Left kidney (tissue), 8 donors: ENCODE measurements around the gene PSMC4. TPM values are rescaled to one million over a fixed set of nuclear protein-coding genes. Genes with fewer than 3 reads are reported as not detected.

Source experiments
- DNase-seq: peaks from one replicate; pipeline ENCODE4 v3.0.0-alpha.2; 2013
- long read RNA-seq, 8 donors: transcript quantifications; one replicate each; lab custom pipeline, GENCODE V29; 2026
- polyA plus RNA-seq: library from polyadenylated mRNA; unstranded; fragments of 120-200 nt; gene quantifications from one replicate; pipeline ENCODE4 v1.2.1, GENCODE V29; 2013; ENCODE audit not compliant: insufficient read length

PSMC4 gene
- 85.2 TPM for polyA plus RNA-seq
- long read RNA-seq, donor 1, transcript PSMC4-201 (11 exons, 1,591 nt), result major isoform, 28 of 36 reads
- long read RNA-seq, donor 1, partial matches to known transcripts, result 0 of 36 reads
- long read RNA-seq, donor 1, other reads (novel, unspliced or antisense), result 6 of 36 reads
- long read RNA-seq, donor 2, transcript PSMC4-201 (11 exons, 1,591 nt), result major isoform, 21 of 29 reads
- long read RNA-seq, donor 2, partial matches to known transcripts, result 7 of 29 reads
- long read RNA-seq, donor 2, other reads (novel, unspliced or antisense), result 0 of 29 reads
- long read RNA-seq, donor 3, transcript PSMC4-201 (11 exons, 1,591 nt), result major isoform, 31 of 54 reads
- long read RNA-seq, donor 3, partial matches to known transcripts, result 10 of 54 reads
- long read RNA-seq, donor 3, other reads (novel, unspliced or antisense), result 9 of 54 reads
- long read RNA-seq, donor 4, partial matches to known transcripts, result 0 of 2 reads
- long read RNA-seq, donor 4, other reads (novel, unspliced or antisense), result 0 of 2 reads
- long read RNA-seq, donor 5, transcript PSMC4-201 (11 exons, 1,591 nt), result major isoform, 56 of 87 reads
- long read RNA-seq, donor 5, partial matches to known transcripts, result 17 of 87 reads
- long read RNA-seq, donor 5, other reads (novel, unspliced or antisense), result 8 of 87 reads
- long read RNA-seq, donor 6, transcript PSMC4-201 (11 exons, 1,591 nt), result major isoform, 21 of 43 reads
- long read RNA-seq, donor 6, partial matches to known transcripts, result 14 of 43 reads
- long read RNA-seq, donor 6, other reads (novel, unspliced or antisense), result 7 of 43 reads
- long read RNA-seq, donor 7, transcript PSMC4-201 (11 exons, 1,591 nt), result major isoform, 43 of 56 reads
- long read RNA-seq, donor 7, partial matches to known transcripts, result 5 of 56 reads
- long read RNA-seq, donor 7, other reads (novel, unspliced or antisense), result 7 of 56 reads
- long read RNA-seq, donor 8, transcript PSMC4-201 (11 exons, 1,591 nt), result major isoform, 7 of 12 reads
- long read RNA-seq, donor 8, partial matches to known transcripts, result 0 of 12 reads
- long read RNA-seq, donor 8, other reads (novel, unspliced or antisense), result 5 of 12 reads

DNA sequence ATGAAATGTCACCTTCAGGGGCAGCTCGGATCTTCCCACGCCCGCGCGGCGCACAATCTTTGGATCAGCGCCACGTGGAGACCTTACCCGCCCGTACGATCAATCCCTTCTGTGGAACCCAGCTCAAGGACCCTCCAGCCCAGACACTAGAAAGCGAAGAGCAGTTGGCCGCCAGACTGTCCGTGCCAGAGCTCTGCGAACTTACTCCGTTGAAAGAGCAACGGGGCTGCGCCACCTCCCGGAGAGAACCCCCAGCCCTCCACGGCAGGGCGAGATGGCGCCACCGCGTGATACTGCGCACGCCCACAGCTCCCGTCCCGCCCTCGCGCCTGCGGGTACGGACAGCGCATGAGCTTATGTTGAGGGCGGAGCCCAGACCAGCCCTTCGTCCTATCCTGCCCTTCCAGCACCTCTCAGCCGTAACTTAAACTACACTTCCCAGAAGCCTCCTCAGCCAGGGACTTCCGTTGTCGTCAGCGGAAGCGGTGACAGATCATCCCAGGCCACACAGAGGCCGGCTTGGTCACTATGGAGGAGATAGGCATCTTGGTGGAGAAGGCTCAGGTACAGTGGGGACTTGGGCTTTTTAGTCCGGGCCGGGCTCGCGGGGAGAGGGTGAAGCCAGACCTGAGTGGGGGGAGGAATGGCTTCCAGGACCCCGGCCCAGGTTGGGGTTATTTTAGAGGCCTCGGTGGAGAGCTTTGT, at the start of gene PSMC4:
Gene PSMC4, plus strand, starts transcription at position 491 of the 705 bp plus-strand sequence. Its CDS starts 38 bp downstream, at position 529.
- DNase-seq, result peak; percentile 98

DNA sequence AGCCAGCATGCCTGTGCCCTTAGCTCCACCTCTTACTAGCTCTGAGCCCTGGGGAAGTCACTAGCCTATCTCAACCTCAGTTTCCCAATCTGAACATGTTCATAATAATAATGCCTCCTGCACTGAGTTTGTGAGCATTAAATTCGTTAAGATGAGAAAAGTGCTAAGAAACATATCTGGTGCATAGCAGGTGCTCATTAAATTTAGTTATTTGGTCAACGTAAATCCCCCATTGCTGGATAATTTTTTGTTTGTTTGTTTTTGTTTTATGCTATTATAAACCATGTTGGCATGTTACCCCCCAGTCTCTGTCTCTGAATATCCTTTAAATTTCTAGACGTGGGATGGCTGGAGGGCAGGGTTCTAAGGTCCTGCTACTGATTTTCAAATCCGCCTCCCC, 47.1 kb upstream of the PSMC4 start:
- no peak for DNase-seq

DNA sequence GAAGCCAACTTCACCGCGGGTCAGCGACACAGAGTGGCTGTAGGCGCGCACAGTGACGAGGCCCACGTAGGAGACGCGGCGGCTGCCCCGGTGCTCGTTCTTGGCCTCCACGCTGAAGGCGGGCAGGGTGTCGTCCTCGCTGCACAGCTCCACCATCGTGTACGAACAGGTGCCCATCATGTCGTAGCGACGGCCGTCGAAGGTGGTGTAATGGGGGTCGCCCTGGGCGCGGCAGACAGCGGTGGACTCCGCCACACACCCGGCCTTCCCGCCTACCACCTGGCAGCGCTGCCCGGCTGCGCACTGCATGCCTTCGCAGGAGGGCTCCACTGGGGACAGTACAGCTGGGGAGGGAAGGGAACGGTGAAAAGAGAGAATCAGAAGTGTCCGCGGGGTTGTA, 46.6 kb upstream of the PSMC4 start:
- no peak for DNase-seq

DNA sequence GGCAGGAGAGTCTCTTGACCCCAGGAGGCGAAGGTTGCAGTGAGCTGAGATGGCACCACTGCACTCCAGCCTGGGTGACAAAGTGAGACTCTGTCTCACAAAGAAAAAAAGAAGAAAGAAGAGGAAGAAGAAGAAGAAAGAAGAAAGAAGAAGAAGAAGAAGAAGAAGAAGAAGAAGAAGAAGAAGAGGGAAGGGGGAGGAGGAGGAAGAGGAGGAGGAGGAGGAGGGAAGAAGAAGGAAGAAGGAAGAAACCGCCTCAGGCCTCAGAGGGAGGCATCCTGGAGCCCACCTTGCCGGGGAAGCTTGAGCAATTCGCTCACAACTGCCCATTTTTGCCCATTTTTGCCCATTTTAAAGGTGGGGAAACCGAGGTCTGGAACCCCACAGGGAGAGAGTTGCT, 46.0 kb upstream of the PSMC4 start:
- no peak for DNase-seq

DNA sequence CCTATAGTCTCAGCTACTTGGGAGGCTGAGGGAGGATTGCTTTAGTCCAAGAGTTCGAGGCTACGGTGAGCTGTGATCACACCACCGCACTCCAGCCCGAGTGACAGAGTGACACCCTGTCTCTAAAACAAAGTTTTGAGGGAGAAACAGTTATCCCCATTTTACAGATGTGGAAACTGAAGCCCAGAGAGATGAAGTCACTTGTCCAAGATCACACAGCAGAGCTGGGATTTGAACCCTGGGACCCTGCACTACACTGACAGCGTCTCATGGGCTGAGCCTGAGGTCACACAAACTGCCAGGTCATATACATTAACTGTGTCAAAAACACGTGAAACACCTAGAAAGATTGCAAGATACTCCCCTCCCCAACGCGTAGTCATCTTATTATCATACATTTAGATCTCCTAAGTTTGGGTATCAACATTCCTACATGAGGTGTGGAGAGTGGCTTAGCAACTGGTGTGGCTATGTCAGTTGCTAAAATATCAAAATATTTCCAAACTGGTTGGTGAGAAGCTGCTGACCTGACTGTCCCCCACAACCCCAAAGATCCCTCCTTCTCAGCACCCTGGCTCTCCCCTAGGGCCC, 44.7 kb upstream of the PSMC4 start:
- DNase-seq, result no peak

DNA sequence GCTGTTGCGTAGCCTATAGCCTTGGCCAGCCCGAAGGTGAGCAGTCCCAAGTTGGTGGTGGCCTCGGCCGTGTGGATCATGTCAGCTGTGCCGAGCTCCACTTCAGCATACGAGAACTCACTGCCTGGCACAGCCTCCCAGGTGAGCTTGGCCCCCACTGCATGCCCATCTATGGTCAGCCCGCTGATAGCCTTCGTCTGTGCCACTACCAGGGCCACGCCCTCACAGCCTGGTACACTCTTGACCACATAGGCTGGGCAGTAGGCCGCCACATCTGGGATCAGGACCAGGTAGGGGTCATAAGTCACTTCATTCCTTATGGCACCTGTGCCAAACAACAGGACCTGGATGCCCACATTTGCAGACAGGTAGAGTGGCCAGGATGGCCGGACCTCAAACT, 43.9 kb upstream of the PSMC4 start:
- no peak for DNase-seq

DNA sequence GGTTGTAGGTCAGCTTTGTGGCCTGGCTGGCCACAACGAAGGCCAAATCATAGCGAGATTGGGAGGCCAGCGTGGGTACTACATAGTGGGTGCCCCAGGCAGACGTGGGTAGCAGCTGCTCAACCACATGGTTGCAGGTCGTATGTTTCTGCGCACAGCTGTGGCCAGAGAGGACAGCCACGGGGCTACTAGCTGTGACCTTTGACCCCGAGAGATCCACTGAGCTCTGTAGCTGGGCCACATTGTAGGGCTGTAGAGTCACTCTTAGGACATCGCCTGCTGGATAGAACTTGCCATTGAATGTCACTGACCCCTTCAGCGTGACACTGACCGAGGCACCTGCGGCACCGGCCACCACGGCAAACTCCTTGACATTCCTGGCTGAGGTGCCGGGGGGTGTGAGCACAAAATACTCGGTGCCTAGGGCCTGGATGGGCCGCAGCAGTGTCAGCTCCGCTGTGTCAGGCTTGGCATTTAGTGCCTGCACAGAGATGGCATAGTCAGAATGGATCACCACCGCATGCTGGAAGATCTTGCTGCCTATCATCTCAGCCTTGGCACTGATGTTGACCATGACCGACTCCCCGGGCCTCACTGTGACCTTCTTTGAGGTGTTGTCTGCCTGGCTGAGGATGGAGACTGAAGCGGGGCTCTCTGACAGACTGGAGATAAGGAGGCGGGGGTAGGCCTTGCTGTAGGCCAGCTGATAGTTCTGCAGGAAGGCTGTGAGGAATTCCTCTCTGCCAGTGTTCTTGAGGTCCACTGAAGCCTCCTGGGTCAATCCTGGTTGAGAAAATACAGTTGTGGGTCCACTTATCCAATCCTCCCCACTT, 43.2 kb upstream of the PSMC4 start:
- no peak for DNase-seq

DNA sequence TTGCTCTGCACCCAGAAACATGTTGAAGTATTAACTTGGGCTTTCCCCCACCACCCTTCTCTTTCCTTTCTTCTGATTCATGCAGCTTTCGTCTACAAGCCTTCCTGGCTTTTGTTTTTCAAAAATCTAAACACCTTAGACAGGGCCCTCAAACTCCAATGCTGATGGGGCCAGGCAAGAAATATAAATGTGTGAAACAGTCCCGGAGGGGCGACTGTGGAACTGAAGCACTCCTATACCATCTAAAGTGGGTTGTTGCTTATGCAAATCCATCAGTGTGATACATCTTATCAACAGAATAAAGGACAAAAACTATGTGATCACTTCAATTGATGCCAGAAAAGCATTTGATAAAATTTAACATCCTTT, 42.6 kb upstream of the PSMC4 start:
- DNase-seq, result no peak

DNA sequence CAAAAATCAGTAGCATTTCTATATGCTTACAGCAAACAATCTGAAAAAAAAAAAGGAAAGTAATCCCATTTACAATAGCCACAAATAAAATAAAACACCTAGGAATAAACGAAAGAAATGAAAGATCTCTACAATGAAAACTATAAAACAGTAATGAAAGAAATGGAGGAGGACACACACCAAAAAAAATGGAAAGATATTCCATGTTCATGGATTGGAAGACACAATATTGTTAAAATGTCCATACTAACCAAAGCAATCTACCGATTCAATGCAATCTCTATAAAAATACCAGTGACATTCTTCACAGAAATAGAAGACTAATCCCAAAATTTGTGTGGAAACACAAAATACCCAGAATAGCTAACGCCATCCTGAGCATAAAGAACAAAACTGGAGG, 41.2 kb upstream of the PSMC4 start:
- DNase-seq, result no peak

DNA sequence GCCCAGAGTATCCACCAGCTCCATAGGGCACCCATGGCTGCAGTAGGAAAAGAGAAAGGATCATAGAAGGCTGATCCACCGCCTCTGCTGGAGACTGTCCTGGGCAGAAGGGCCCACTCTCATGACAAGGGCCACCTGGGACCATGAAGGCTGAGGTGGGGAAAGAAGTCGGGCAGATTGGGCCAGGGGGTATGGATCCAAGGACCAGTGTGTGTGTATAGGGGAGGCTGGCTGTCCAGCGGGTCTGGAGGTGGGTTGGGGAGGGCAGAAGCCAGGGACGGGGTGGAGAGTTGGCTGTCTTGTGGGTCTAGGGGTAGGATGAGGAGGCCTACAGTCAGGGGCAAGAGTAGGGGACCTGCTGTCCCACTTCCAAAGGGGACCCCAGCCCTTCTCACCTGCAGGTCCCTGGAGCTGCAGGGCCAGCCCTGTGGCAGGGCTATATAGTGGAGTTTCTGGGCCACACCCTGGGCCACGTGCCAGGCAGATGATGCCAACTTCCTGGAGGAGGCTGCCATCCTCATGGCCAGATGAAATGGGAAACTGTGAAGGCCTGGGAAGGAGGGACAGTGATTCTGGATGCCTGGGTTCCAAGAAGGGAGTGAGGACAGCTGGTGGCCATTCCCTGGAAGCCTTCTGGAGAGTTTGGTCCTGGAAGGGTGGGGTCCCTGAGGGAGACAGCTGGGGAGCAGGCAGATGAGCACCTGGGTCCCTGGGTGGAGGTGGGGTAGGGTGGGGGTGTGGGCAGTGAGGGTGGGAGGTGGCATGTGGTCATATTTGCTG, 36.2 kb upstream of the PSMC4 start, which contains the start of gene FCGBP:
Gene FCGBP, minus strand, starts transcription at position 51 of the 780 bp plus-strand sequence.
- no peak for DNase-seq

DNA sequence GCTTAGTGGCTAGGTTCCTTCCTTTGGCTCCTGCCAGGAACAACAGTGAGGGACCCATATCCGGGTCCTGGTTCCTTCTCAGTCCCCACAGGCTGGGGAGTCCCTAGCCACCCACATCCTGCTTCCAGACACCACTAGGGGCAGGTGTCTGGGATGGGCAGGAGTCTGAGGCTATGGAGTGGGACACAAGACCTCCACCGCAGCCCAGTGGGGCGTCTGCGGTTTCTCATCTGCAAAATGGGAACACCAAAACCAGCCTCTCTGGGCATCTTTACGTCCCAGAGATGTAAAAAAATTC, 35.7 kb upstream of the PSMC4 start:
- DNase-seq, result no peak

DNA sequence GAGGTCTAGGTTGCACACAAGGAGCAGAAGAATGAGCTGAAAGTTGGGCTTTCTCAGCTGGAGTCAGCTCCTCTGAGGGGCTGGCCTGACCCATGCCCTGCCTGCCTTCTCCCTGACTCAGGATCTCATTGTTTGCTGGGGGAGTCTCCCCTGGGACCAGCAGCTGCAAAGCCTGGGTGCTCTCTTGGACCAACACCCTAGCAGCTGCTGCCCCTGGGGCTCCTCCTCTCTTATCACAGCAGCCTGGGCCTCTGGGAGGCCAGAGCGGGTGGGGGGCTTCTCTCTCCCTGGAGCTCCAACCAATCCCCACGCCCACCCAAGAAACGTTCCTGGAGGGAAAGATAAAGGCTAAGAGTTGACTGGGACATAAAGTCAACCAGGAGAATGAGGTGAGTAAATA, 34.9 kb upstream of the PSMC4 start:
- DNase-seq, result no peak

DNA sequence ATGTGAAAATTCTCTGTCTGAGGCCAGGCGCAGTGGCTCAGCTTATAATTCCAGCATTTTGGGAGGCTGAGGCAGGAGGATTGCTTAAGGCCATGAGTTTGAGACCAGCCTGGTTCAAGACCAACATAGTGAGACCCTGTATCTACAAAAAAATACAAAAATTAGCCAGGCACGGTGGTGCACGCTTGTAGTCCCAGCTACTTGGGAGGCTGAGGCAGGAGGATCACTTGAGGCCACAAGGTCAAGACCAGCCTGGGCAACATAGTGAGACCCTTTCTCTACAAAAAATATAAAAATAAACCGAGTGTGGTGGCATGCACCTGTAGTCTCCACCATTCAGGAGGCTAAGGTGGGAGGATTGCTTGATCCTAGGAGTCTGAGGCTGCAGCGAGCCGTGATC, 34.3 kb upstream of the PSMC4 start:
- DNase-seq, result no peak

DNA sequence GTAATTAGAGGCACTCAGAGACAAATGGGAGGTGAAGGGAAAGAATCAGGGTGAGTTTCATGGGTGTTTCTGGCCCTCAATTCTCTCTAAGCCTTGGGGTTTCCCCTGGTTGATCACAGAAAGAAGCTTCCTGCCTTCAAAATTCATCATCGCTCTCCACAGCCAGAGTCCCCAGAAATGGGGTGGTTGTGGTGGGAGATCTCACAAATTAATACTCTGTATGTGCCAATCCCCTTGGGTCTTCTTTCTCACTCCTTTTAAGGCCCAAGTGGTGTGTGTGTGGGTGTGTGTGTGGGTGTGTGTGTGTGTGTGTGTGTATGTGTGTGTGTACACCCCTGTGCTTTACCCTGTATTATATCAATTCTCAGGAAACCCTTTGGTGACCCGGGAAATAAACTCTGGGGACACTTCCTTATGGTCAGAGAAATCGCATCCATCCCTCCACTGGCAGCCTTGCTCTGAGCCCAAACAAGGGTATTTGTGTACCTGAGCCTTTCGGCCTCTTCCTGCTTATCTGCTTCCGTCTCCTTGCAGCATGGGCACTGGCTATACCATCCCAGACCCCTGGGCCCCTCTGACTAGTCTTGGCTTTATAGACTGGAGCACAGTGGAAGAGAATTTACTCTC, 33.8 kb upstream of the PSMC4 start:
- DNase-seq, result no peak

DNA sequence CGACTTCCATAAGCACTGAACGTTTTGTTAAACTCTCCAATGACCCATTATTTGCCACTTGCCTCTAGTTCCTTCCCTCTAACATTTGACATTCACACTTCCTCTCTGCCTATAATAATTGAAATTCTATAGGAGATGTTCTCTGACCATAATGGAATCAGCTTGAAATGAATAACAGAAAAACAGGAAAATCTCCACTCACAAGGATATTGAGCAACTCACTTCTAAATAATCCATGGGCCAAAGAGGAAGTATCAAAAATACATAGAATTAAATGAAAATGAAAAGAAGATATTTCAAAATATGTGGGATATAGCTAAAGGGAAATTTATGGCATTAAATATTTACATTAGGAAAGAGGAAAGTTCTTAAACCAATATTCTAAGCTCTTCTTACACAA, 33.2 kb upstream of the PSMC4 start:
- DNase-seq, result no peak

DNA sequence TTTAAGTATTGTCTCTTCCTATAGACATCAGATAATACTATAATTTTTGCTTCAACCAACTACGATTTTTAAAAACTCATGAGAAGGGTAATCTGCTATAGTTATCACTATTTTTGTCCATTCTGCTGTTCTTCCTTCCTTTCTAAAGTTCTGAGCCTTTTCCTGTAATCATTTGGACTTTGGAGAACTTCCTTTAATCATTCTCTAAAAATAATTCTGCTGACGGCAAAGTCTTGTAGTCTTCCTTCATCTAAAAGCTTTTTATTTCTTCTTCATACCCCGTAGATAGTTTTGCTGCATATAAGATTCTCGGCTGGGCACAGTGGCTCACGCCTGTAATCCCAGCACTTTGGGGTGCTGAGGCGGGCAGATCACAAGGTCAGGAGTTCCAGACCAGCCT, 31.4 kb upstream of the PSMC4 start:
- no peak for DNase-seq

DNA sequence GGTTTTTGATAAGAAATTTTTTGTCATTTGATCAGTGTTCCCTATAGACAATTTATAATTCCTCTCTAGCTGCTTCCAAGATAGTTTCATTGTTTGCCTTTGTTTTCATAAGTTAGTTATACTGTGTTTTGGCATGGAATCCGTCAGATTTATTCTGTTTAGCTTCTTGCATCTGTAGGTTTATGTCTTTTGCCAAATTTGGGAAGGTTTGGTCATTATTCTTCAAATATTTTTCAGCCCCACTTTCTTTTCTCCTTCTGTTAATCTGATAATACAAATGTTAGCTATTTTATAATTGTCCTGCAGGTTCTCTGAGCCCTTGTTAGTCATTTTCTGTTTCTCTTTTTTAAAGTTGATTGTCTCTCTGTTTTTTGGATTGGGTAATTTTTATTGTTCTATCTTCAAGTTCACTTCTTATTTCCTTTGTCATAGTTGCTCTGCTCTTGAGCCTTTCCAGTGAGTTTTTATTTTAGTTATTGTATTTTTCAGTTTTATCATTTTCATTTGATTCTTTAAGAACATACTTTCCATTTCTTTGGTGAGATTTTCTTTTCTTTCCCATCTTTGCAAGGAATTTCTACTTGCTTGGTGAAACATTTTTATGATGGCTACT, 30.6 kb upstream of the PSMC4 start:
- DNase-seq, result no peak

DNA sequence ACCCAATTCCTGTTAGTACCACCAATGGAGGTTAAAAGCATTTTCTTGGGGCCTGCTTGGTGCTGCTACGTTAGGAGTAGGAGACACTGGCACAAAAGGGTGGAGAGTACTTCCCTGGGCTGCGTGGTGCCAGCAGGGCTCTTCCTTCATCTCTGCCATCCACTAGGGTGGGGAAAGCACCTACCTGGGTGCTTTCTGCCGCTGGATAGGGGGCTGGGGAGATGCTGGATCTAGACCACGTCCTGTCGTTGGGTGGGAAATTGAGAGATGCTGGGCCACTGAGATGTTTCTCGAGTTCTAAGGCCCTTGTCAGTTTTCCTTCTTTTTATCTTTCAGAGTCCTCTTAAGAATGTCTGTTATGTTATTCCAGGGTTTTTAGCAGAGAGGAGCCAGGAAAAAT, 29.8 kb upstream of the PSMC4 start:
- DNase-seq, result no peak

DNA sequence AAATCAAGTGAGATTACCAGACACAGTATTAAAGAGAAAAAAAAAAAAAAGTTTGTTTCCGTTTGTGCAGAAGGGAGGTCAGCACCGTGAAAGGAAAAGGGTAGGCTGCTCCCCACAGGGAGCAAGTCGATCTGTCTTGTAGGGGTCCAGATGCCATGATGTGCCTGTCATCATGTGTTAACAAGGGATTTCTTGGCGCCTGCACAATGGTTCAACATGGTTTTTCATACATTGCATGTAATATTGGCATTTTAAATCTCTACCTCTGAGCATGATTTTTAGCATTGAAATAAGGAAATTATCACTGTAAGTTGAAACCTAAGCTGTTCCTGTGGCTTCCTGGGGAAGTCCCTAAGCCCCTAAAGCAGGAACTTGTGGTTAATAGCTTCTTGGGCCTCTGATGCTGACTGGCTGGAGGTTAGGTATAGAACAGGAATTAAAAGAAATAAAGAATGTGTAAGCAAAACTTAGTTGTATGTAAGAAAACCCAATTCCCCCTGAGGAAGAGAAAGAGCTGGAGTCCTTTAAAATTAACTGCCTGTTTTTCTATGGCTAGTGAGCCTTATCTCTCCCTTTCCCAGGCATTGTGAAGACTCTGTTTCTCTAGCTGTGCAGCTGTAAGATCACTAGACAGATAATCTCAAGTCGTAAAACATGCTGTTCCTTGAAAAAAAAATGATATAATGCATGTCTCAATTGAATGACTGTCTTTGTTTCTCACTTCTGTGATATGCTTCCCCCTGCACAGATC, 29.2 kb upstream of the PSMC4 start:
- no peak for DNase-seq
